HEK293 (cell line): ENCODE measurements around the gene AFF1.

Experiments used
- CTCF ChIA-PET: fragments of 350-600 bp; formaldehyde crosslinking; extraction: SDS; loops from one replicate; lab custom pipeline; 2021; ENCODE audit warnings: antibody characterized with exemption; lab: Yijun Ruan, JAX
- POLR2A ChIA-PET: fragments of 300-600 bp; formaldehyde crosslinking; extraction: SDS; loops from one replicate; lab custom pipeline; 2020; ENCODE audit warnings: antibody characterized with exemption, inconsistent platforms; lab: Yijun Ruan, JAX
- H3K27ac ChIP-seq: fragments of 200-500 bp; sonication (Bioruptor generic); 2 replicates; pipeline ENCODE4 v1.5.1; 2014; ENCODE audit warnings: low read depth, low read length, control low read depth, inconsistent platforms; ENCODE audit errors: extremely low read depth
- H3K36me3 ChIP-seq, 2 experiments: fragments of 200-500 bp in 1 of 2; sonication (Bioruptor generic) in 1 of 2; 1 replicate in 1 of 2; 2 replicates in 1 of 2; pipeline ENCODE4 v1.5.1; 2014 to 2017; ENCODE audit warnings: inconsistent platforms in 2 of 2, low read length in 2 of 2; ENCODE audit not compliant: control insufficient read depth in 2 of 2, insufficient read depth in 1 of 2
- H3K4me1 ChIP-seq: fragments of 200-500 bp; sonication (Bioruptor generic); 2 replicates; pipeline ENCODE4 v1.5.1; 2014; ENCODE audit warnings: mild to moderate bottlenecking, low read length, inconsistent platforms; ENCODE audit not compliant: control insufficient read depth, insufficient read depth
- H3K4me3 ChIP-seq: 2 replicates; pipeline ENCODE4 v1.5.1; 2011; ENCODE audit warnings: low read depth, mild to moderate bottlenecking, control low read depth, low read length, moderate library complexity
- H3K9me3 ChIP-seq: fragments of 200-500 bp; sonication (Bioruptor generic); 2 replicates; pipeline ENCODE4 v1.5.1; 2014; ENCODE audit warnings: low read depth, low read length, inconsistent platforms; ENCODE audit not compliant: control insufficient read depth, insufficient read depth
- BCL11A ChIP-seq: fragments of 450-650 bp; formaldehyde crosslinking; IDR thresholded peaks from 2 replicates; pipeline ENCODE4 v1.5.1; 2016; ENCODE audit warnings: low read depth, missing biosample characterization, missing genetic modification characterization
- FEZF1 ChIP-seq: fragments of 450-650 bp; formaldehyde crosslinking; IDR thresholded peaks from 2 replicates; pipeline ENCODE4 v1.5.1; 2016; ENCODE audit warnings: missing biosample characterization, missing genetic modification characterization
- KLF10 ChIP-seq: fragments of 450-650 bp; IDR thresholded peaks from 2 replicates; pipeline ENCODE4 v1.5.1; 2018; ENCODE audit warnings: missing biosample characterization, mild to moderate bottlenecking, missing genetic modification characterization
- KLF8 ChIP-seq: fragments of 450-650 bp; formaldehyde crosslinking; IDR thresholded peaks from 2 replicates; pipeline ENCODE4 v1.5.1; 2016; ENCODE audit warnings: missing biosample characterization, missing genetic modification characterization
- OSR2 ChIP-seq: fragments of 450-650 bp; formaldehyde crosslinking; IDR thresholded peaks from 2 replicates; pipeline ENCODE4 v1.5.1; 2016; ENCODE audit warnings: missing biosample characterization, missing genetic modification characterization
- PBX3 ChIP-seq: sonication (generic); formaldehyde crosslinking; IDR thresholded peaks from 2 replicates; pipeline ENCODE4 v1.8.1; 2022; ENCODE audit warnings: mild to moderate bottlenecking, moderate library complexity, missing genetic modification reagents
- SP7 ChIP-seq: fragments of 450-650 bp; formaldehyde crosslinking; IDR thresholded peaks from 2 replicates; pipeline ENCODE4 v1.5.1; 2016; ENCODE audit warnings: missing biosample characterization, missing genetic modification characterization
- TRIM28 ChIP-seq: IDR thresholded peaks from 2 replicates; pipeline ENCODE4 v1.6.1; 2011; ENCODE audit warnings: low read length, control low read depth, borderline replicate concordance
- ZEB2 ChIP-seq: fragments of 450-650 bp; formaldehyde crosslinking; IDR thresholded peaks from 2 replicates; pipeline ENCODE4 v1.5.1; 2016; ENCODE audit warnings: missing biosample characterization, missing genetic modification characterization
- ZFP69B ChIP-seq: fragments of 450-650 bp; formaldehyde crosslinking; IDR thresholded peaks from 2 replicates; pipeline ENCODE4 v1.5.1; 2016; ENCODE audit warnings: missing biosample characterization, missing genetic modification characterization
- ZNF16 ChIP-seq: fragments of 450-650 bp; formaldehyde crosslinking; IDR thresholded peaks from 2 replicates; pipeline ENCODE4 v1.5.1; 2016; ENCODE audit warnings: low read depth, missing biosample characterization, missing genetic modification characterization
- ZNF175 ChIP-seq: fragments of 450-650 bp; formaldehyde crosslinking; IDR thresholded peaks from 2 replicates; pipeline ENCODE4 v1.5.1; 2016; ENCODE audit warnings: missing biosample characterization, missing genetic modification characterization
- ZNF214 ChIP-seq: fragments of 450-650 bp; formaldehyde crosslinking; IDR thresholded peaks from 2 replicates; pipeline ENCODE4 v1.5.1; 2017; ENCODE audit warnings: missing biosample characterization, mild to moderate bottlenecking, missing genetic modification characterization, borderline replicate concordance
- ZNF24 ChIP-seq: fragments of 450-650 bp; formaldehyde crosslinking; IDR thresholded peaks from 2 replicates; pipeline ENCODE4 v1.5.1; 2016; ENCODE audit warnings: missing biosample characterization, missing genetic modification characterization
- ZNF292 ChIP-seq: fragments of 450-650 bp; formaldehyde crosslinking; IDR thresholded peaks from 2 replicates; pipeline ENCODE4 v1.5.1; 2016; ENCODE audit warnings: low read depth, missing biosample characterization, missing genetic modification characterization, borderline replicate concordance
- ZNF324 ChIP-seq: fragments of 450-650 bp; formaldehyde crosslinking; IDR thresholded peaks from 2 replicates; pipeline ENCODE4 v1.5.1; 2016; ENCODE audit warnings: missing biosample characterization, missing genetic modification characterization
- ZNF335 ChIP-seq: fragments of 450-650 bp; formaldehyde crosslinking; conservative IDR thresholded peaks from 2 replicates; pipeline ENCODE4 v1.5.1; 2016; ENCODE audit warnings: missing biosample characterization, missing genetic modification characterization
- ZNF366 ChIP-seq: fragments of 450-650 bp; formaldehyde crosslinking; conservative IDR thresholded peaks from 2 replicates; pipeline ENCODE4 v1.5.1; 2016; ENCODE audit warnings: missing biosample characterization, missing genetic modification characterization
- ZNF423 ChIP-seq: fragments of 450-650 bp; formaldehyde crosslinking; IDR thresholded peaks from 2 replicates; pipeline ENCODE4 v1.5.1; 2016; ENCODE audit warnings: missing biosample characterization, missing genetic modification characterization
- ZNF629 ChIP-seq: fragments of 450-650 bp; formaldehyde crosslinking; IDR thresholded peaks from 2 replicates; pipeline ENCODE4 v1.5.1; 2017; ENCODE audit warnings: missing biosample characterization, missing genetic modification characterization
- ZNF639 ChIP-seq: fragments of 450-650 bp; formaldehyde crosslinking; IDR thresholded peaks from 2 replicates; pipeline ENCODE4 v1.5.1; 2016; ENCODE audit warnings: missing biosample characterization, missing genetic modification characterization
- ZSCAN23 ChIP-seq: fragments of 450-650 bp; formaldehyde crosslinking; IDR thresholded peaks from 2 replicates; pipeline ENCODE4 v1.5.1; 2016; ENCODE audit warnings: missing biosample characterization, missing genetic modification characterization
- ZSCAN30 ChIP-seq: fragments of 450-650 bp; IDR thresholded peaks from 2 replicates; pipeline ENCODE4 v1.5.1; 2018; ENCODE audit warnings: missing biosample characterization, mild to moderate bottlenecking, missing genetic modification characterization, moderate library complexity
- ZSCAN5A ChIP-seq: fragments of 450-650 bp; formaldehyde crosslinking; IDR thresholded peaks from 2 replicates; pipeline ENCODE4 v1.5.1; 2016; ENCODE audit warnings: missing biosample characterization, missing genetic modification characterization
- TF ChIP-seq, protein P1 (sequence below): fragments of 450-650 bp; formaldehyde crosslinking; IDR thresholded peaks from 2 replicates; pipeline ENCODE4 v1.5.1; 2017; ENCODE audit warnings: missing biosample characterization, missing genetic modification characterization
- TF ChIP-seq, protein P2 (sequence below): fragments of 450-650 bp; formaldehyde crosslinking; IDR thresholded peaks from 2 replicates; pipeline ENCODE4 v1.5.1; 2016; ENCODE audit warnings: missing biosample characterization, missing genetic modification characterization
- TF ChIP-seq, protein P3 (sequence below): fragments of 450-650 bp; formaldehyde crosslinking; IDR thresholded peaks from 2 replicates; pipeline ENCODE4 v1.5.1; 2016; ENCODE audit warnings: missing biosample characterization, missing genetic modification characterization
- TF ChIP-seq, protein P4 (sequence below): IDR thresholded peaks from 2 replicates; pipeline ENCODE4 v1.6.1; 2011; ENCODE audit warnings: mild to moderate bottlenecking, low read depth, low read length, borderline replicate concordance

Gene AFF1

GRCh38 chr4:86942185-86942666 is 7.4 kb downstream of the AFF1 start:
- no peak for TF ChIP-seq ZNF175 (tag by site-specific recombination)
- TF ChIP-seq, protein P1, sequence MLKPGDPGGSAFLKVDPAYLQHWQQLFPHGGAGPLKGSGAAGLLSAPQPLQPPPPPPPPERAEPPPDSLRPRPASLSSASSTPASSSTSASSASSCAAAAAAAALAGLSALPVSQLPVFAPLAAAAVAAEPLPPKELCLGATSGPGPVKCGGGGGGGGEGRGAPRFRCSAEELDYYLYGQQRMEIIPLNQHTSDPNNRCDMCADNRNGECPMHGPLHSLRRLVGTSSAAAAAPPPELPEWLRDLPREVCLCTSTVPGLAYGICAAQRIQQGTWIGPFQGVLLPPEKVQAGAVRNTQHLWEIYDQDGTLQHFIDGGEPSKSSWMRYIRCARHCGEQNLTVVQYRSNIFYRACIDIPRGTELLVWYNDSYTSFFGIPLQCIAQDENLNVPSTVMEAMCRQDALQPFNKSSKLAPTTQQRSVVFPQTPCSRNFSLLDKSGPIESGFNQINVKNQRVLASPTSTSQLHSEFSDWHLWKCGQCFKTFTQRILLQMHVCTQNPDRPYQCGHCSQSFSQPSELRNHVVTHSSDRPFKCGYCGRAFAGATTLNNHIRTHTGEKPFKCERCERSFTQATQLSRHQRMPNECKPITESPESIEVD (tag by site-specific recombination): peak; percentile 91
- TF ChIP-seq ZNF214 (tag by site-specific recombination): no peak
- TF ChIP-seq BCL11A (tag by site-specific recombination): peak; percentile 19; the same call in 1 of the 2 replicates
- TF ChIP-seq ZNF324 (tag by site-specific recombination): no peak
- peak; percentile 55; the same call in 1 of the 2 replicates for TF ChIP-seq ZEB2 (tag by site-specific recombination)
- TF ChIP-seq TRIM28: peak; percentile 41; the same call in 1 of the 2 replicates
- peak; percentile 44; the same call in 1 of the 2 replicates for TF ChIP-seq ZNF639 (tag by site-specific recombination)
- TF ChIP-seq OSR2: 0 out of 2 replicates have a peak, but pooled peaks have one; percentile 48
- TF ChIP-seq PBX3 (CRISPR knock-in tag): no peak
- no peak for TF ChIP-seq ZNF16 (tag by site-specific recombination)
- TF ChIP-seq ZNF335 (tag by site-specific recombination): 0 out of 2 replicates have a peak, but pooled peaks have one; percentile 28
- peak; percentile 18; the same call in 1 of the 2 replicates for TF ChIP-seq ZNF24 (tag by site-specific recombination)
- TF ChIP-seq ZSCAN5A (tag by site-specific recombination): no peak
- peak; percentile 64 for TF ChIP-seq ZNF366 (tag by site-specific recombination)
- TF ChIP-seq, protein P2, sequence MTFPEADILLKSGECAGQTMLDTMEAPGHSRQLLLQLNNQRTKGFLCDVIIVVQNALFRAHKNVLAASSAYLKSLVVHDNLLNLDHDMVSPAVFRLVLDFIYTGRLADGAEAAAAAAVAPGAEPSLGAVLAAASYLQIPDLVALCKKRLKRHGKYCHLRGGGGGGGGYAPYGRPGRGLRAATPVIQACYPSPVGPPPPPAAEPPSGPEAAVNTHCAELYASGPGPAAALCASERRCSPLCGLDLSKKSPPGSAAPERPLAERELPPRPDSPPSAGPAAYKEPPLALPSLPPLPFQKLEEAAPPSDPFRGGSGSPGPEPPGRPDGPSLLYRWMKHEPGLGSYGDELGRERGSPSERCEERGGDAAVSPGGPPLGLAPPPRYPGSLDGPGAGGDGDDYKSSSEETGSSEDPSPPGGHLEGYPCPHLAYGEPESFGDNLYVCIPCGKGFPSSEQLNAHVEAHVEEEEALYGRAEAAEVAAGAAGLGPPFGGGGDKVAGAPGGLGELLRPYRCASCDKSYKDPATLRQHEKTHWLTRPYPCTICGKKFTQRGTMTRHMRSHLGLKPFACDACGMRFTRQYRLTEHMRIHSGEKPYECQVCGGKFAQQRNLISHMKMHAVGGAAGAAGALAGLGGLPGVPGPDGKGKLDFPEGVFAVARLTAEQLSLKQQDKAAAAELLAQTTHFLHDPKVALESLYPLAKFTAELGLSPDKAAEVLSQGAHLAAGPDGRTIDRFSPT: peak; percentile 73
- TF ChIP-seq, protein P3, sequence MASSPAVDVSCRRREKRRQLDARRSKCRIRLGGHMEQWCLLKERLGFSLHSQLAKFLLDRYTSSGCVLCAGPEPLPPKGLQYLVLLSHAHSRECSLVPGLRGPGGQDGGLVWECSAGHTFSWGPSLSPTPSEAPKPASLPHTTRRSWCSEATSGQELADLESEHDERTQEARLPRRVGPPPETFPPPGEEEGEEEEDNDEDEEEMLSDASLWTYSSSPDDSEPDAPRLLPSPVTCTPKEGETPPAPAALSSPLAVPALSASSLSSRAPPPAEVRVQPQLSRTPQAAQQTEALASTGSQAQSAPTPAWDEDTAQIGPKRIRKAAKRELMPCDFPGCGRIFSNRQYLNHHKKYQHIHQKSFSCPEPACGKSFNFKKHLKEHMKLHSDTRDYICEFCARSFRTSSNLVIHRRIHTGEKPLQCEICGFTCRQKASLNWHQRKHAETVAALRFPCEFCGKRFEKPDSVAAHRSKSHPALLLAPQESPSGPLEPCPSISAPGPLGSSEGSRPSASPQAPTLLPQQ (tag by site-specific recombination): 0 out of 2 replicates have a peak, but pooled peaks have one; percentile 15
- TF ChIP-seq ZSCAN30 (tag by site-specific recombination): no peak
- 0 out of 2 replicates have a peak, but pooled peaks have one; percentile 27 for TF ChIP-seq ZSCAN23 (tag by site-specific recombination)
- TF ChIP-seq FEZF1: peak; percentile 46
- TF ChIP-seq ZNF629: peak; percentile 72
- peak; percentile 60 for TF ChIP-seq SP7 (tag by site-specific recombination)
- 0 out of 2 replicates have a peak, but pooled peaks have one; percentile 17 for TF ChIP-seq ZFP69B (tag by site-specific recombination)
- 0 out of 2 replicates have a peak, but pooled peaks have one; percentile 32 for TF ChIP-seq KLF8 (tag by site-specific recombination)
- no peak for TF ChIP-seq ZNF423 (tag by site-specific recombination)
- TF ChIP-seq ZNF292 (tag by site-specific recombination): no peak
- TF ChIP-seq KLF10 (tag by site-specific recombination): no peak
- TF ChIP-seq, protein P4, sequence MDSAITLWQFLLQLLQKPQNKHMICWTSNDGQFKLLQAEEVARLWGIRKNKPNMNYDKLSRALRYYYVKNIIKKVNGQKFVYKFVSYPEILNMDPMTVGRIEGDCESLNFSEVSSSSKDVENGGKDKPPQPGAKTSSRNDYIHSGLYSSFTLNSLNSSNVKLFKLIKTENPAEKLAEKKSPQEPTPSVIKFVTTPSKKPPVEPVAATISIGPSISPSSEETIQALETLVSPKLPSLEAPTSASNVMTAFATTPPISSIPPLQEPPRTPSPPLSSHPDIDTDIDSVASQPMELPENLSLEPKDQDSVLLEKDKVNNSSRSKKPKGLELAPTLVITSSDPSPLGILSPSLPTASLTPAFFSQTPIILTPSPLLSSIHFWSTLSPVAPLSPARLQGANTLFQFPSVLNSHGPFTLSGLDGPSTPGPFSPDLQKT: no peak
- Histone ChIP-seq H3K9me3 (no peaks in the 10 kb centered on the region), H3K4me3 (no peak overlapping the region), H3K27ac (no peak overlapping the region), H3K36me3 (no peaks in the 10 kb centered on the region), H3K4me1 (peaks cover 4% of the 10 kb centered on the region; the same call in 1 of the 2 replicates)
- CTCF ChIA-PET: no interaction called here
- POLR2A ChIA-PET: no interaction called here
